Endothelial cell (in vitro differentiated cells): ENCODE results near the gene DIS3L2. TPM values are rescaled to one million over a fixed set of nuclear protein-coding genes. Genes with fewer than 3 reads are reported as not detected.

Experiments used
- DNase-seq: peaks from one replicate; pipeline ENCODE4 v3.0.0; 2021; ENCODE audit warnings: low spot score
- H3K27ac Mint-ChIP-seq: one replicate; pipeline ENCODE4 v1.8.0; 2021; ENCODE audit warnings: mixed read lengths, inconsistent platforms; ENCODE audit not compliant: unreplicated experiment
- H3K27me3 Mint-ChIP-seq: one replicate; pipeline ENCODE4 v1.8.0; 2021; ENCODE audit warnings: mild to moderate bottlenecking, moderate library complexity, mixed read lengths, inconsistent platforms; ENCODE audit not compliant: unreplicated experiment
- H3K36me3 Mint-ChIP-seq: one replicate; pipeline ENCODE4 v1.8.0; 2021; ENCODE audit warnings: mild to moderate bottlenecking, low read depth, mixed read lengths, inconsistent platforms; ENCODE audit not compliant: unreplicated experiment
- H3K4me1 Mint-ChIP-seq: one replicate; pipeline ENCODE4 v1.8.0; 2021; ENCODE audit warnings: mild to moderate bottlenecking, mixed read lengths, inconsistent platforms; ENCODE audit not compliant: unreplicated experiment
- H3K4me3 Mint-ChIP-seq: one replicate; pipeline ENCODE4 v1.8.0; 2021; ENCODE audit warnings: mild to moderate bottlenecking, mixed read lengths, inconsistent platforms; ENCODE audit not compliant: unreplicated experiment
- H3K9me3 Mint-ChIP-seq: one replicate; pipeline ENCODE4 v1.8.0; 2021; ENCODE audit warnings: mixed read lengths, inconsistent platforms; ENCODE audit not compliant: unreplicated experiment
- CTCF ChIP-seq: fragments of 200-600 bp; sonication (generic); IDR thresholded peaks from one replicate; pipeline ENCODE4 v1.5.0; 2021; ENCODE audit warnings: antibody characterized with exemption; ENCODE audit not compliant: unreplicated experiment
- total RNA-seq: library from RNA; stranded (reverse); fragmentation: NEBNext Ultra II Directional; extraction: Animal tissue kit (Norgen Biotek cat#: 25700); gene quantifications from one replicate; pipeline ENCODE4 v1.2.1, GENCODE V29; 2021; ENCODE audit not compliant: unreplicated experiment

The DIS3L2 gene
- total RNA-seq, 1 donor from 2014 or later: 42.1 TPM

GRCh38 chr2:232001073-232001472 is 39.6 kb downstream of the DIS3L2 start:
- DNase-seq: no peak
- no peak for TF ChIP-seq CTCF
- Mint-ChIP-seq H3K9me3 (no peaks in the 10 kb centered on the region), H3K4me3 (no peak overlapping the region), H3K36me3 (no peaks in the 10 kb centered on the region), H3K4me1 (peaks cover 29% of the 10 kb centered on the region), H3K27me3 (no peaks in the 10 kb centered on the region), H3K27ac (no peak overlapping the region)

- TF ChIP-seq CTCF: no peak
These were observed 44.7 kb downstream of the DIS3L2 start for GRCh38 chr2:232006253-232006652.

GRCh38 chr2:232008907-232009638 is 47.6 kb downstream of the DIS3L2 start:
- Mint-ChIP-seq H3K4me1 (peaks cover 4% of the 10 kb centered on the region), H3K27me3 (no peaks in the 10 kb centered on the region), H3K9me3 (no peaks in the 10 kb centered on the region), H3K27ac (no peak overlapping the region), H3K36me3 (no peaks in the 10 kb centered on the region), H3K4me3 (no peak overlapping the region)
- TF ChIP-seq CTCF: no peak
- no peak for DNase-seq

More at GRCh38 chr2:232006253-232006652, 44.7 kb downstream of the DIS3L2 start:
- Mint-ChIP-seq H3K27ac (no peak overlapping the region), H3K27me3 (no peaks in the 10 kb centered on the region), H3K4me3 (no peak overlapping the region), H3K36me3 (no peaks in the 10 kb centered on the region), H3K4me1 (peaks cover 15% of the 10 kb centered on the region), H3K9me3 (no peaks in the 10 kb centered on the region)
- DNase-seq: no peak

DNA sequence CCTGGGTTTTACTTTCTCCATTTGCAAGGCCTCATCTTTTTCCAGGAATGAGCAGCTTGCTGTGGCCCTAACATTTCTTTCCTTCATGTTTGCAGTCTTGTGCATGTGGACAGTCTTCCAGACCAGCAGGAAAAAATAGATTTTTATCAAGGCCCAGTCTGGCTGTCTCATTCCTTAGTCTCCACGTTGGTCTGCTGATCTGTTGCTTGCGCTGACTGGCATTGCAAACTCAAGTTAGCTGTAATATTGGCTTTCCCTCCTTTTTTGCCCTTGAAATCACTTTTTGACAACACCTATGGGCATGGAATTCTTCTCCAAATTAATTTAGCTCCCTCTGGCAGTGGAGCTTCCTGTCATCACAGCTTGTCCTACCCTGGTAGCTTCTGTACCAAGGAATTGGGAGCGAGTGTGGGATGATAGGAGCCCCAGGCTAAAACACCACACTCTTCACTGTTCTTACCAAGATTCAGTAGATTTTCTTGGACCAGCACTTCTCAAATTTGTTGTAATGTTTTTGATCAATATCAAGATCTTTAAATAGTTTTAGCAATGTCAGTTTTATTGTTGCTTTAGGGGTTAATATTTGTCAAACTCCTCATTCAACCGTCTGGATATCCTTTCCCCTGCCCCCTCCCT is 48.2 kb downstream of the DIS3L2 start:
- Mint-ChIP-seq H3K9me3 (no peaks in the 10 kb centered on the region), H3K4me3 (no peak overlapping the region), H3K27me3 (no peaks in the 10 kb centered on the region), H3K27ac (no peak overlapping the region), H3K36me3 (no peaks in the 10 kb centered on the region), H3K4me1 (peaks cover 4% of the 10 kb centered on the region)
- TF ChIP-seq CTCF: no peak
- DNase-seq: no peak
